ENCODE data around the gene GREB1. TPM values are rescaled to one million over a fixed set of nuclear protein-coding genes. Genes with fewer than 3 reads are reported as not detected.

GREB1 gene
- total RNA-seq, 4 donors from 2014 or later = 3.0 to 6.1 (median 4.3) TPM

DNA sequence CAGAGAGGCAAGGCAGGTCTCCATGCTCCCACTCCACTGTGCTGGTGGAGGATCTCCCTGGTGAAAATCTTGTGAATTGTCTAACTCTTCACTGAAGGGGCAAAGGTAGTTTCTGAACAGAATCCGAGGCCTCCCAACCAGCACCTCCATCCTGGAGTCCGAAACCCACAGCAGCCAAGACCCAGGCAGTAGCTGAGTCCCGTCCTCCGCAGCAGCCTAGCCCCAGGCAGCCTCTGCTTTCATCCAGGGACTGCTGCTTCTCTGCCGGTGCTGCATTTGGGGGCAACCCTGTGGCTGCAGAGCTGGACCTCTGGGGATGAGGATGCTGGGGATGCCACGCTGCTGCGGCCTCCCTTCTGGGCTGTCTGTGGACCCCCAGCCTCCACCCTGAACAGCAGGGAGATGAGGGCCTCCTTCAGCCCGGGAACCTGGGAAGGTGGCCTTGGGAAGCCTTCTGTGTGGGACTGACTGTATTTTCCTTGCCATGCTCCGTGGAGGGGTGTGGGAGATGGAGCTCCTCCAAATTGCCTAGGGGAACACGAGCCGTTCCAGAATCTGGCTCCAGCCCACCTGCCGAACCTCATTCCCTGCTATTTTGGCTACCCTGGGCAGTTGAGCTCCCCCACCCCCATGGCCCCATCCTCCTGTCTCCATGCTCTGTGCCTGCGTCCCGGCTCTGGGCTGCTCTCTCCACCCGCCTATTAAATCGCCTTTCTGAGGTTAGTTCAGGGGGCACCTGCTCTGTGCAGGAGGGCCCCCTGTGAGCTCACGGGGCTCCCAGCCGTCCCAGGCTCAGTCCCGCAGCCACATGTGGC, 48.2 kb downstream of the GREB1 start:
- H3K4me1 ChIP-seq = peaks cover 22% of the 10 kb centered on the region
- H3K36me3 ChIP-seq = no peaks in the 10 kb centered on the region
- H3K27me3 ChIP-seq = no peaks in the 10 kb centered on the region
- DNase-seq (ENCODE audit: low spot score in 2 of 2) = no peak
- no peak overlapping the region for H3K4me3 ChIP-seq
- WGBS = 66% methylated on average over 11 of the region's 19 CpGs
- TF ChIP-seq, protein P1, sequence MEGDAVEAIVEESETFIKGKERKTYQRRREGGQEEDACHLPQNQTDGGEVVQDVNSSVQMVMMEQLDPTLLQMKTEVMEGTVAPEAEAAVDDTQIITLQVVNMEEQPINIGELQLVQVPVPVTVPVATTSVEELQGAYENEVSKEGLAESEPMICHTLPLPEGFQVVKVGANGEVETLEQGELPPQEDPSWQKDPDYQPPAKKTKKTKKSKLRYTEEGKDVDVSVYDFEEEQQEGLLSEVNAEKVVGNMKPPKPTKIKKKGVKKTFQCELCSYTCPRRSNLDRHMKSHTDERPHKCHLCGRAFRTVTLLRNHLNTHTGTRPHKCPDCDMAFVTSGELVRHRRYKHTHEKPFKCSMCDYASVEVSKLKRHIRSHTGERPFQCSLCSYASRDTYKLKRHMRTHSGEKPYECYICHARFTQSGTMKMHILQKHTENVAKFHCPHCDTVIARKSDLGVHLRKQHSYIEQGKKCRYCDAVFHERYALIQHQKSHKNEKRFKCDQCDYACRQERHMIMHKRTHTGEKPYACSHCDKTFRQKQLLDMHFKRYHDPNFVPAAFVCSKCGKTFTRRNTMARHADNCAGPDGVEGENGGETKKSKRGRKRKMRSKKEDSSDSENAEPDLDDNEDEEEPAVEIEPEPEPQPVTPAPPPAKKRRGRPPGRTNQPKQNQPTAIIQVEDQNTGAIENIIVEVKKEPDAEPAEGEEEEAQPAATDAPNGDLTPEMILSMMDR (IDR thresholded peaks at IDR 0.05) = no peak
- no peak for TF ChIP-seq POLR2AphosphoS5 (IDR thresholded peaks at IDR 0.05)
- TF ChIP-seq EP300 (IDR thresholded peaks at IDR 0.05) = no peak
- TF ChIP-seq POLR2A (IDR thresholded peaks at IDR 0.05) = no peak
- H3K27ac ChIP-seq = peak overlapping the region; percentile 7
- H3K9me3 ChIP-seq = no peaks in the 10 kb centered on the region

DNA sequence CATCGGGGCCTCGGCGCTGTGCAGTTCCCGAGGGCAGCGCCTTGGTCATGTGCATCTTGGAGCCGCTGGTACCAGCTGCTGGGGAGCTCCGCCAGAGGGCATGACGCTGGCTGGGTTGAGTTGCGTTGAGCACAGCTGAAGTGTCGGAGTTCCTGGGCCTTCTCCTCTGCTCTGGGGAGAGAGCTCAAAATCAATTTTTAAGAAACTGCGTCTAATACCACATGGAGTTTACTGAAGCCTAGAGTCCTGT, 48.7 kb downstream of the GREB1 start:
- Histone ChIP-seq H3K4me1 (peaks cover 22% of the 10 kb centered on the region), H3K27ac (peak overlapping the region; percentile 7), H3K4me3 (no peak overlapping the region), H3K36me3 (no peaks in the 10 kb centered on the region), H3K27me3 (no peaks in the 10 kb centered on the region), H3K9me3 (no peaks in the 10 kb centered on the region)
- no peak for DNase-seq (ENCODE audit: low spot score in 2 of 2)
- no peak for TF ChIP-seq EP300 (IDR thresholded peaks at IDR 0.05)
- no peak for TF ChIP-seq POLR2AphosphoS5 (IDR thresholded peaks at IDR 0.05)
- TF ChIP-seq POLR2A (IDR thresholded peaks at IDR 0.05) = no peak
- TF ChIP-seq, protein P1 (IDR thresholded peaks at IDR 0.05) = no peak
- WGBS = 49% methylated on average over 10 of the region's 11 CpGs

DNA sequence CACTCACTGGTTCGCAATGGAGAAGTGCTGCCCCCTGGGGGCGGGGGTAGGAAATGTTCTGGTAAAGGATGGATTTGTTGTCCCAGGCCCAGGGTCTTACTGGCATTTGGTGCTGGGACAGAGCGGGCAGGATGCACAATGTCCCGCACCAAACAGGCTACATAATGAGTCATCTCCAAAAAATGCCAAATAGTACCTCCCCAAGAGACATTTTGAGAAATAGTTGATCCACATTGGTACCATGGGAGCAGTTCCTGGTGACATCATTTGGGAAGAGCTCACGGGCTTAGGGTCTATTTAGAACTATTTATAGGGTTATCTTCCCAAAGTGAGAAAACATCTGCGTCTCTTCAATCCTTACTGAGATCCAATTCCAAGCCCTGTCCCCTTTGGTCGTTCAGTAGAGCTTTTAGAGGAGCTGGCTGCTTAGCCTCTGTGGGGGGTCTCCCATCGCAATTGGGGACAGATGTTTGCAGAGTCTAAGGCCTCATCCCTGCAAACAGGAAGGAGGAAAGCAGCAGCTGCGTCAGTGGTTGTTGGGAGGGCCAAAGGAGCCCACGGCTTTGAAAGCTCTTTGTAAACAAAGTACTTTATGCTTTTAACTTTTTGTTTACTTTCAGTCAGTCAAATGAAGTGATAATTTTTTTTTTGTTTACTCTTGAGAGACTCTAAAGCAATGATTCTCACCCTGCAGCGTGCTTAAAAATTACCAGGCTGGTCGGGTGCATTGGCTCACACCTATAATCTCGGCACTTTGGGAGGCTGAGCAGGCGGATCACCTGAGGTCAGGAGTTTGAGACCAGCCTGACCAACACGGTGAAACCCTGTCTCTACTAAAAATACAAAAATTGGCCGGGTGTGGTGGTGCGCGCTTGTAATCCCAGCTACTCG, 49.3 kb downstream of the GREB1 start:
- peak overlapping the region; percentile 71 for H3K27ac ChIP-seq
- no peaks in the 10 kb centered on the region for H3K27me3 ChIP-seq
- H3K9me3 ChIP-seq = no peaks in the 10 kb centered on the region
- H3K36me3 ChIP-seq = no peaks in the 10 kb centered on the region
- TF ChIP-seq POLR2AphosphoS5 (IDR thresholded peaks at IDR 0.05) = no peak
- no peak for TF ChIP-seq EP300 (IDR thresholded peaks at IDR 0.05)
- TF ChIP-seq POLR2A (IDR thresholded peaks at IDR 0.05) = no peak
- TF ChIP-seq, protein P1 (IDR thresholded peaks at IDR 0.05) = peak; percentile 50 to 72
- no peak overlapping the region for H3K4me3 ChIP-seq
- peaks cover 22% of the 10 kb centered on the region for H3K4me1 ChIP-seq
- peak; percentile 85 to 92 for DNase-seq (ENCODE audit: low spot score in 2 of 2)
- 56% methylated on average over 19 of the region's 19 CpGs for WGBS

DNA sequence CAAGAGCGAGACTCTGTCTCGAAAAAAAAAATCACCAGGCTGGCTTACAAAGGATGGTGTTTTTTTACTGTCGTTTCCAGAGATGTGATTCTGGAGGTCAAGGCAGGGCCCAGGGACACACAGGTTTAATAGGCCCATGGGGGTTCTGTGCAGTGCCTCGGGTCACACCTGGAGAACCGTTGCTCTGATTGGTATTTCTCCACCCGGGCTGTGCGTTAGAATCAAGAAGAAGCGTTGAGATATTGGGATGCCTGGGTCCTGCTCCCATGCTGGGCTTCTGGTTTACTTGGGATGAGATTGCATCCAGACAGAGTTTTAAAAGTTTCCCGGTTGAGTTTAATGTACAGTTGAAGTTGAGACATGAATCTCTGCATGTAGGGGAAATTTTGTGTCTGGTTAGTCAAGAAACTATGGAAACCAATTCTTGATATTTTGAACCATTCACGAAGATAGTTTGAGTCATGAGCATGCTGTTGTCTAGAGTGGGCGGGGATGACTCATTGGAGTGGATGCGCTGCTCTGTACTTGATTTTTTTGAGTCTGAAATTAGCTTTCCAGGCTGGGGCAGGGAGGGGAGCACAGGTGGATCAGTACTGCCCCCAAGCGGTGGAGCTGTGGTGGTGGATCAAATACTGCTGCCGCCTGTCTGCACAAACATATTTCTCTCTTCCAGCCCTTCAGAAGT, 50.1 kb downstream of the GREB1 start:
- H3K36me3 ChIP-seq = no peaks in the 10 kb centered on the region
- no peak overlapping the region for H3K4me3 ChIP-seq
- no peaks in the 10 kb centered on the region for H3K9me3 ChIP-seq
- TF ChIP-seq, protein P1 (IDR thresholded peaks at IDR 0.05) = peak; percentile 69 to 77
- no peak for TF ChIP-seq POLR2AphosphoS5 (IDR thresholded peaks at IDR 0.05)
- TF ChIP-seq EP300 (IDR thresholded peaks at IDR 0.05) = no peak
- no peak for TF ChIP-seq POLR2A (IDR thresholded peaks at IDR 0.05)
- no peaks in the 10 kb centered on the region for H3K27me3 ChIP-seq
- 56% methylated on average over 13 of the region's 14 CpGs for WGBS
- peaks cover 22% of the 10 kb centered on the region for H3K4me1 ChIP-seq
- DNase-seq (ENCODE audit: low spot score in 2 of 2) = peak; percentile 83 to 86
- H3K27ac ChIP-seq = peak overlapping the region; percentile 71
